Measurements from ENCODE around the gene UNC50.

The UNC50 gene

GRCh38 chr2:98572211-98572610 lies 36.2 kb upstream of the UNC50 start:
- Histone ChIP-seq H3K27me3 (no peaks in the 10 kb centered on the region), H3K4me3 (ENCODE audit: low read depth, low read length) (no peak overlapping the region), H3K36me3 (no peaks in the 10 kb centered on the region), H3K4me1 (no peaks in the 10 kb centered on the region), H3K9me3 (no peaks in the 10 kb centered on the region)
- no peak for DNase-seq
- TF ChIP-seq, protein P1, sequence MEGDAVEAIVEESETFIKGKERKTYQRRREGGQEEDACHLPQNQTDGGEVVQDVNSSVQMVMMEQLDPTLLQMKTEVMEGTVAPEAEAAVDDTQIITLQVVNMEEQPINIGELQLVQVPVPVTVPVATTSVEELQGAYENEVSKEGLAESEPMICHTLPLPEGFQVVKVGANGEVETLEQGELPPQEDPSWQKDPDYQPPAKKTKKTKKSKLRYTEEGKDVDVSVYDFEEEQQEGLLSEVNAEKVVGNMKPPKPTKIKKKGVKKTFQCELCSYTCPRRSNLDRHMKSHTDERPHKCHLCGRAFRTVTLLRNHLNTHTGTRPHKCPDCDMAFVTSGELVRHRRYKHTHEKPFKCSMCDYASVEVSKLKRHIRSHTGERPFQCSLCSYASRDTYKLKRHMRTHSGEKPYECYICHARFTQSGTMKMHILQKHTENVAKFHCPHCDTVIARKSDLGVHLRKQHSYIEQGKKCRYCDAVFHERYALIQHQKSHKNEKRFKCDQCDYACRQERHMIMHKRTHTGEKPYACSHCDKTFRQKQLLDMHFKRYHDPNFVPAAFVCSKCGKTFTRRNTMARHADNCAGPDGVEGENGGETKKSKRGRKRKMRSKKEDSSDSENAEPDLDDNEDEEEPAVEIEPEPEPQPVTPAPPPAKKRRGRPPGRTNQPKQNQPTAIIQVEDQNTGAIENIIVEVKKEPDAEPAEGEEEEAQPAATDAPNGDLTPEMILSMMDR (IDR thresholded peaks at IDR 0.05; ENCODE audit: low read depth, low read length) = no peak

- DNase-seq = no peak
- H3K36me3 ChIP-seq = no peaks in the 10 kb centered on the region
Observed at GRCh38 chr2:98572676-98573075, 35.7 kb upstream of the UNC50 start.

DNA sequence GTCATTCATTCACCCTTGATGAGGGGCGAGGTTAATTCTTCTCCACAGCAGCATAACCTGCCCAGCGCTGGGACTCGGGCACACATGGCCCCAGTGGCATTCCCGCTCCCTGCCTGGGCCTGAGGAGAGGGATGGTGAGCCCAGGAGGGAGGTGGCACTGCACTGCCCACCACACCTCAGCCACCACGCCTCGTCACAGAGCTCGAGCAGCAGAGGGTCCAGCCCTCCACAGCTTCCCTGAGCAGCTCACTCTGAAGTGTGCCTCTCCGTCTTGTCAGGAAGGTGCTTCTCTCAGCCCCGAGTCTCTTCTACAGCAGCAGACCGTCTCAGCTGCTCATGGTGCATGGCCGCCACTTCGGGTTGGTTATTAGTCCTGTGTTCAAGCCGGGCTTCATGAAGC lies 35.0 kb upstream of the UNC50 start:
- Histone ChIP-seq H3K36me3 (no peaks in the 10 kb centered on the region), H3K4me1 (no peaks in the 10 kb centered on the region), H3K27me3 (no peaks in the 10 kb centered on the region), H3K9me3 (no peaks in the 10 kb centered on the region), H3K4me3 (ENCODE audit: low read depth, low read length) (no peak overlapping the region)
- DNase-seq = no peak
- TF ChIP-seq, protein P1 (IDR thresholded peaks at IDR 0.05; ENCODE audit: low read depth, low read length) = no peak

More at GRCh38 chr2:98572676-98573075, 35.7 kb upstream of the UNC50 start:
- Histone ChIP-seq H3K9me3 (no peaks in the 10 kb centered on the region), H3K4me1 (no peaks in the 10 kb centered on the region), H3K4me3 (ENCODE audit: low read depth, low read length) (no peak overlapping the region), H3K27me3 (no peaks in the 10 kb centered on the region)
- TF ChIP-seq, protein P1 (IDR thresholded peaks at IDR 0.05; ENCODE audit: low read depth, low read length) = no peak

GRCh38 chr2:98576666-98577312 lies 31.6 kb upstream of the UNC50 start:
- Histone ChIP-seq H3K4me1 (no peaks in the 10 kb centered on the region), H3K27me3 (no peaks in the 10 kb centered on the region), H3K9me3 (no peaks in the 10 kb centered on the region), H3K4me3 (ENCODE audit: low read depth, low read length) (no peak overlapping the region), H3K36me3 (no peaks in the 10 kb centered on the region)
- no peak for DNase-seq
- TF ChIP-seq, protein P1 (IDR thresholded peaks at IDR 0.05; ENCODE audit: low read depth, low read length) = no peak

GRCh38 chr2:98577313-98577712 lies 31.1 kb upstream of the UNC50 start:
- TF ChIP-seq, protein P1 (IDR thresholded peaks at IDR 0.05; ENCODE audit: low read depth, low read length) = peak; percentile 23; the same call in 1 of the 2 replicates
- H3K4me1 ChIP-seq = no peaks in the 10 kb centered on the region

DNA sequence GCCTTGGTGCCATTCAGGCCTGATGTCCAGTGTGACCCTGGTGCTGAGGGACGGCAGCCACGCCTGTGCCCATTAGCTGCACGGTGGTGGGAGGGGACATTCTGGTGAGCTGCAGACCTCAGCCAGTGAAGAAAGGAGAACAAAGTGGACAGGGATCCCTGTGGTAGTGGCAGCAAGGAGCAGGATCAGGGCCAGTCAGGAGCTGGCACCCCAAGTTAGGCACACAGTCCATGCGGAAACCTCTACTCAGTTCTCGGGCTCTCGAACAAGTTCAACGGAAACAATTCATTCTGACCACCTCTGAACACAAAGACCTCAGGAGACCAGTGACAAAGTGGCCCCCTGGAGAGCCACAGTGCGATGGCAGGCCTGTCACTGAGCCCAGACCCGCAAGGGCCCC lies 30.2 kb upstream of the UNC50 start:
- no peak overlapping the region for H3K4me3 ChIP-seq (ENCODE audit: low read depth, low read length)
- H3K36me3 ChIP-seq = no peaks in the 10 kb centered on the region
- no peaks in the 10 kb centered on the region for H3K9me3 ChIP-seq
- no peak for DNase-seq
- no peaks in the 10 kb centered on the region for H3K27me3 ChIP-seq
- TF ChIP-seq, protein P1 (IDR thresholded peaks at IDR 0.05; ENCODE audit: low read depth, low read length) = no peak
- H3K4me1 ChIP-seq = no peaks in the 10 kb centered on the region

More at GRCh38 chr2:98577313-98577712, 31.1 kb upstream of the UNC50 start:
- H3K36me3 ChIP-seq = no peaks in the 10 kb centered on the region
- DNase-seq = no peak
- H3K27me3 ChIP-seq = no peaks in the 10 kb centered on the region
- H3K9me3 ChIP-seq = no peaks in the 10 kb centered on the region
- H3K4me3 ChIP-seq (ENCODE audit: low read depth, low read length) = no peak overlapping the region
